Measurements from ENCODE around the gene TRPV4.

The TRPV4 gene

GRCh38 chr12:109802828-109803227, 30.4 kb downstream of the TRPV4 start:
- DNase-seq (ENCODE audit: low read depth) = no peak
- TF ChIP-seq CTCF (conservative IDR thresholded peaks at IDR 0.05; ENCODE audit: control insufficient read depth, insufficient read depth, low read depth, low read length) = no peak
- H3K4me3 ChIP-seq (ENCODE audit: control insufficient read depth, low read depth, low read length) = no peak overlapping the region

- H3K4me3 ChIP-seq (ENCODE audit: control insufficient read depth, low read depth, low read length) = no peak overlapping the region
- TF ChIP-seq CTCF (conservative IDR thresholded peaks at IDR 0.05; ENCODE audit: control insufficient read depth, insufficient read depth, low read depth, low read length) = no peak
- DNase-seq (ENCODE audit: low read depth) = no peak
Measured at GRCh38 chr12:109800536-109800935, 32.7 kb downstream of the TRPV4 start.

- DNase-seq (ENCODE audit: low read depth) = no peak
- no peak for TF ChIP-seq CTCF (conservative IDR thresholded peaks at IDR 0.05; ENCODE audit: control insufficient read depth, insufficient read depth, low read depth, low read length)
- H3K4me3 ChIP-seq (ENCODE audit: control insufficient read depth, low read depth, low read length) = no peak overlapping the region
Measured at GRCh38 chr12:109798691-109799090, 34.5 kb downstream of the TRPV4 start.

GRCh38 chr12:109797905-109798669, 35.1 kb downstream of the TRPV4 start:
- TF ChIP-seq CTCF (conservative IDR thresholded peaks at IDR 0.05; ENCODE audit: control insufficient read depth, insufficient read depth, low read depth, low read length) = peak; percentile 28
- no peak for DNase-seq (ENCODE audit: low read depth)
- H3K4me3 ChIP-seq (ENCODE audit: control insufficient read depth, low read depth, low read length) = no peak overlapping the region

GRCh38 chr12:109796057-109796456, 37.1 kb downstream of the TRPV4 start:
- H3K4me3 ChIP-seq (ENCODE audit: control insufficient read depth, low read depth, low read length) = no peak overlapping the region
- TF ChIP-seq CTCF (conservative IDR thresholded peaks at IDR 0.05; ENCODE audit: control insufficient read depth, insufficient read depth, low read depth, low read length) = no peak
- no peak for DNase-seq (ENCODE audit: low read depth)

GRCh38 chr12:109795023-109795422, 38.2 kb downstream of the TRPV4 start:
- no peak overlapping the region for H3K4me3 ChIP-seq (ENCODE audit: control insufficient read depth, low read depth, low read length)
- TF ChIP-seq CTCF (conservative IDR thresholded peaks at IDR 0.05; ENCODE audit: control insufficient read depth, insufficient read depth, low read depth, low read length) = no peak
- DNase-seq (ENCODE audit: low read depth) = peak; percentile 76
